RWPE1 (cell line): Measurements from ENCODE around the gene ANGEL1.

Experiments used
- CTCF ChIA-PET: fragments of 350-600 bp; sonication (Branson Sonifier 250); formaldehyde crosslinking; extraction: SDS; loops from one replicate; lab custom pipeline; 2021; lab: Yijun Ruan, JAX
- POLR2A ChIA-PET: fragments of 400-600 bp; formaldehyde crosslinking; extraction: SDS; loops from one replicate; lab custom pipeline; 2020; ENCODE audit warnings: antibody characterized with exemption; ENCODE audit not compliant: low non-redundant PET; lab: Yijun Ruan, JAX
- DNase-seq: peaks from one replicate; pipeline ENCODE4 v3.0.0; 2012; ENCODE audit warnings: low spot score
- H3K27ac ChIP-seq: fragments of 450-650 bp; 2 replicates; pipeline ENCODE4 v1.5.1; 2017
- TF ChIP-seq, protein P1 (sequence below): fragments of 450-650 bp; conservative IDR thresholded peaks from 2 replicates; pipeline ENCODE4 v1.5.1; 2017; ENCODE audit warnings: low read depth, mild to moderate bottlenecking

The ANGEL1 gene

DNA sequence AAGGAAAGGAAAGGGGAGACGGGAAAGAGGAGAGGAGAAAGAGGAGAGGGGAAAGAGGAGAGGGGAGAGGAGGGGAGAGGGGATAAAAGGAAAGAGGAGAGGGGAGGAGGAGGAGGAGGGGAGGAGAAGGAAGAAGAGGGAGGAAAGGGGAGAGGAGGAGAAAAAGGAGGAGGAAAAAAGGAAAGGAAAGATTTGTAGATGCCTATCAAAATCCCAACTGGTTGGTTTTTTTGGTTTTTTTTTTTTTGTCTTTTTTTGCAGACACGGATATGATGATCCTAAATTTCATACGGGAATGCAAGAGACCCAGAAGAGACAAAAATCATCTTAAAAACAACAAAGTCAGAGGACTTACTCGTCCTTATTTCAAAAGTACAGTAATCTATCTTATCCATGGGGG lies 19.4 kb downstream of the ANGEL1 start:
- ChIA-PET POLR2A (no interaction called here), CTCF (no interaction called here)
- TF ChIP-seq, protein P1, sequence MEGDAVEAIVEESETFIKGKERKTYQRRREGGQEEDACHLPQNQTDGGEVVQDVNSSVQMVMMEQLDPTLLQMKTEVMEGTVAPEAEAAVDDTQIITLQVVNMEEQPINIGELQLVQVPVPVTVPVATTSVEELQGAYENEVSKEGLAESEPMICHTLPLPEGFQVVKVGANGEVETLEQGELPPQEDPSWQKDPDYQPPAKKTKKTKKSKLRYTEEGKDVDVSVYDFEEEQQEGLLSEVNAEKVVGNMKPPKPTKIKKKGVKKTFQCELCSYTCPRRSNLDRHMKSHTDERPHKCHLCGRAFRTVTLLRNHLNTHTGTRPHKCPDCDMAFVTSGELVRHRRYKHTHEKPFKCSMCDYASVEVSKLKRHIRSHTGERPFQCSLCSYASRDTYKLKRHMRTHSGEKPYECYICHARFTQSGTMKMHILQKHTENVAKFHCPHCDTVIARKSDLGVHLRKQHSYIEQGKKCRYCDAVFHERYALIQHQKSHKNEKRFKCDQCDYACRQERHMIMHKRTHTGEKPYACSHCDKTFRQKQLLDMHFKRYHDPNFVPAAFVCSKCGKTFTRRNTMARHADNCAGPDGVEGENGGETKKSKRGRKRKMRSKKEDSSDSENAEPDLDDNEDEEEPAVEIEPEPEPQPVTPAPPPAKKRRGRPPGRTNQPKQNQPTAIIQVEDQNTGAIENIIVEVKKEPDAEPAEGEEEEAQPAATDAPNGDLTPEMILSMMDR, result no peak
- no peak overlapping the region for H3K27ac ChIP-seq
- DNase-seq, result no peak

- POLR2A ChIA-PET, result no interaction called here
- H3K27ac ChIP-seq, result no peak overlapping the region
- TF ChIP-seq, protein P1, result no peak
- CTCF ChIA-PET, result no interaction called here
- no peak for DNase-seq
Observed at GRCh38 chr14:76792422-76792821, 20.3 kb downstream of the ANGEL1 start.

DNA sequence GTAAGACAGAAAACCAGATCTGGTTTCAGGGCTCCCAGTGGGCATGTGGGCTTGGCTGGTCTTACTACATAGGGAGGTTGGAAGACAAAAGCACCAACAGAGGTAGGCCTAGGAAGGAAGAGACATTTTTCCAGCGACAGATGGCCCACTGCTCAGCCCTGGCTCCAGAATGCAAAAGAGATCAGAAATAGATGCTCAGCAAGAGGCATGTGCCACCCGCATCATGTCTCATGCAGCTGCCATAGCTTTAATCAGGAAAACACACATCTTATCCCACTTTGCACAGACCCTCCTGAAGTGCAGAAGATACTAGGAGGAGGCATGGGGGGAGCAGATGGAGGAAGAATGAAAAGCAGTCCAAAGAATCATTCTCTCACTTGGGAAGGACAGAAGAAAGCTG lies 26.1 kb downstream of the ANGEL1 start:
- no peak for DNase-seq
- ChIA-PET CTCF (interaction anchor here (0.5 kb wide), 1 partner anchor 294 kb away, joined by 4 read pairs; no protein-coding TSS in a partner anchor), POLR2A (no interaction called here)

DNA sequence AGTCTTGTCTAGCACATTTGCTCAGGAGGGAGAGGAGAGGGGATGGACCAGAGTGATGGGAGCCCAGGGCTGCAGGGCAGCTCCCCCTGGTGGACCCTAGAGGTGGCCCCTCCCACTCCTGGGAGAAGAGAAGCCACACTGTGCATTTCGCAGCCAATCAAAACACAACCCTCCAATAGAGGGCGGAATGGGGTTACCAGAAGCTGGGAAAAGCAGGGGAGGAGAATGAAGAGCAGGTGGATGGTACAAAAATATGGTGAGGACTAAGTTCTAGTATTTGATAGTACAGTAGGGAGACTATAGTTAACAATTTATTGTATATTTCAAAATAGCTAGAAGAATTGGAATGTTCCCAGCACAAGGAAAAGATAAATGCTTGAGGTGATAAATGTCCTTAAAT lies 27.8 kb downstream of the ANGEL1 start:
- TF ChIP-seq, protein P1, result peak; percentile 40
- ChIA-PET CTCF (interaction anchor here (0.5 to 1.9 kb wide), 7 partner anchors 10 to 712 kb away, joined by 3 to 10 read pairs (median 3); no protein-coding TSS in a partner anchor), POLR2A (no interaction called here)
- H3K27ac ChIP-seq, result no peak overlapping the region
- peak; percentile 86 for DNase-seq

More for the DNA sequence above, 26.1 kb downstream of the ANGEL1 start:
- TF ChIP-seq, protein P1, result no peak
- H3K27ac ChIP-seq, result no peak overlapping the region

- TF ChIP-seq, protein P1, result no peak
- POLR2A ChIA-PET, result no interaction called here
- DNase-seq, result no peak
- H3K27ac ChIP-seq, result no peak overlapping the region
- CTCF ChIA-PET, result interaction anchor here (0.5 to 1.9 kb wide), 4 partner anchors 32 to 993 kb away, joined by 3 to 10 read pairs (median 4); no protein-coding TSS in a partner anchor
Observed at GRCh38 chr14:76784266-76784874, 28.3 kb downstream of the ANGEL1 start.

DNA sequence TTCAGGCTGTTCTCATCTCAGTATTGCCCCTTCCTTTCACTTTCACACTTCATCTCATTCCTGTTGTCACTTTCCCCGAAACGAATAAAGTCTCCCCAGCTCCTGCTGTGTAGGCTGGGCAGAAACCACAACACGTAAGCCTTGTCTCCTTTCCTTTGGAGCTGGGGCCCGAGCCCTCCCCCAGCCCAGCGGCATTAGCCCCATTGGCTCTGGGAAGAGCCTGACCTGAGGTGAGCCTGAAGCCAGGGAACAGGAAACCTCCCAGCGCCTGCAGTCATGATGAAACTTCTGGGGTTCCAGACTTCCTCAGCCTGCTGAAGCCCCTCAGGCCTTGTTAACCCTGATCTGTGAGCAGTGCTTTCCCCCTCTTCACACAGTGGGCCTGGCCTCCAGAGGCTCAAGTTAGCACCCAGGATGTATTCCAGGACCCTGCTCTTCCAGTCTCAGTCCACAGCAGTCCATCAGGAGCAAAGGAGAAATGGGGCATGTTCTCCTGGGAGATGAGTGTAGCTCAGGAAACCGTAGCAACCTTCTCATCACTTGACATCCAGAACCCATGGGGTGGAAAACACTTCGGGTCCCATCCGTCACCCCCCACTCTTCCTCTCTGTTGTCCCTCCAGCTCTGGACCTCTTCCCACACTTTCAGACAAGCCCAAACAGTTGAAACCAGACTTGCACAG lies 29.7 kb downstream of the ANGEL1 start:
- CTCF ChIA-PET, result interaction anchor here (0.6 to 0.8 kb wide), 2 partner anchors 73 to 286 kb away, joined by 4 read pairs; no protein-coding TSS in a partner anchor
- H3K27ac ChIP-seq, result peak overlapping the region; percentile 34; the same call in 1 of the 2 replicates
- POLR2A ChIA-PET, result no interaction called here
- DNase-seq, result no peak
- TF ChIP-seq, protein P1, result no peak
